ENCODE results near the gene LMNA.

LMNA gene

DNA sequence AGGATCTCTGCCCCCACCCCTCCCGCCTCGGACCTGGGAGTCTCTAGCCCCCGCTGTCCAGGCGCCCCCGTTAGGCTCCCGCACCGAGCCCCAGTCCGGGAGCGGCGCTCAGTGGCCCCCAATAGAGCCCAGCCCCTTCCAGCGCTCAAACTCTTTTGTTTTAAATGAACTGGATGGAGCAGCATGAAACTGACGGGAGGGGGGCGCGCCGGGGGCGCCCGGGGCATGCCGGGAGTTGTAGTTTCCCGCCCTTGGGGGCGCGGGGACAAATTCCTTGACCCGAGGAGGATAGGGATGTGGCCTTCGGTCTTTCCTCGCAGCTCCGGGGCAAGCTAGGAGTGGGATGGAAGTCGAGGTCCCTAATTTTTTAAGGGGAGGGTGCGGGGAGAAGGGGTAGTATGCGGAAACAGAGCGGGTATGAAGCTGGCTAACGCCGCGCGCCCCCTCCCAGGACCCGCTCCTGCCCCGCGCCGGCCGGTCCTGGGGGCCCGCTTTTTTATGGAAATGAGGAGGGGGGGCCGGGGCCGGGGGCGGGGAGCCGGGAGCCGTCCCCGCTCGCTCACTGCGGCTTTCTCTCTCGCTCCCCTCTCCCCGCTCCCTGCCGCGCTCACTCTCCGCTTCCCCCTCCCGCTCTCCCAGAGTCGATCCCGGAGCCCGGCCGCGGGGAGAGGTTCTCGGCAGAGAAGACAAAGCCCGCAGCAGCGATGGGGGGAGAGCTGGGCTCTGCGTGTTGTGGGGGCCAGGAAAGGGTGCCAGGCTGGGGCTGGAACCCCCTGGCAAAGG is 32.0 kb upstream of the LMNA start, which contains the start of gene MEX3A:
Gene MEX3A, minus strand, starts transcription at position 157 of the 783 bp plus-strand sequence. CDS start 467 bp downstream, outside the sequence.
- peak; percentile 82 for DNase-seq

DNA sequence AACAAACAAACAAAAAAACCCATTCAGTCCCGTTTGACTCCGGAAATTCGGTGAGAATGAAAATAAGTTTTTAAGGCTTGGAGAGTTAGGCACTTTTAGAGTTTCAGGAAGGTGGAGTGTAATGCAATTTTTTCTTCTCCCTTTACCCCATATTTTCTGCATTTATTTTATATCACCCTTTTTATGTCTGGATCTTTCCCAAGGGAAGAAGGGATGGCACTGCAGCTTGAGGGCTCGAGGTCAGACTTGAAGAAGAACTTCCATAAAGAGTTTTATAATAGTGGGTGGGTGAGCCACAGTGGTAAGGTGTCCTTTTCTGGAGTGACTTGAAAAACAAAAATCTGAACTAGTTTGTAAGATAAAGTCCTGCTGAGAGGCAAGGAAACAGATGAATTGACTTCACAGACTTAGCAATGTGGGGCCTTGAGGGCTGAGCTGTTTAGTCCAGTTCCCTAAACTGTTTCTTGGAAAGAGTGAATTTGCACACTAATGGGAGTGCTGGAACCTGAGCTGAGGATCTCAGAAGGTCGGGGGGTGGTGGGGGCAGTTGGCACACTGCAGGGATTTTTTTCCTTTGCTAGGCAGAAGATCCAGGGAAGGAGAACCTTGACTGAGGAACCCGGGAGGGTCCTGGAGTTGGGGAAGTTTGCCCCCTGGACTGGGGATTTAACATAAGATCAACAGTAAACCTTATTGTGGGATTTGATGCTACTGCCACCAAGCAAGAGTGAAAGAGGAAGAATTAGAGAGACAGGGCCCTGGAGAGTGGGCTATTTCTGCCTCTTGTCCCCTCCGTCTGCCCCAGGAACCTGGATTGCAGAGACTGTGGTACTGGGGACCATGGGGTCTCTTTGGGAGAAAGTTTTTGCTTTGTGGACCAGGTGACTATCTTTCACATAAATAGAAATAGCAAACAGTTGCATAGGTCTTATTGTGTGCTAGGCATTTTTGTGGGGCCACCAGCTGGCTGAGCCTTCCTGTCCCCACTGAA is 30.4 kb upstream of the LMNA start:
- peak; percentile 75 for DNase-seq

DNA sequence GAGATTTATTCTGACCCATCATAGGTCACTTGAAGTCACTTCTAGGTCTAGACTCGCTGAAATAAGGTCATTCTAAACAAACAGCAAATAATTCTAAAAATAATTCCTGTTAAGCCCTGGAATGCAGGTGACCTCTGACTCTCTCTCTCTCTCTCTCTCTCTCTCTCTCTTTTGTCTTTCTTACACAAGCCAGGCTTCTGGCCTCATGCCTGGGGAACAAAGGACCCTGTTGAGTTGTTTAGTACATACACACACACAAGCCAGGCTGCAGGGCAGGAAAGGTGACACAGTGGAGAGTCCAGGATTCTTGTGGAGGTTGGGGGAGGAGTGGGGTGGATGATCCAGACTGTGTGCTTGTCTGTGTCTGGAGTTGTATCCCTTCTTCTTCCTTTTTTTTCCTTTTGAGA is 28.3 kb upstream of the LMNA start:
- no peak for DNase-seq

DNA sequence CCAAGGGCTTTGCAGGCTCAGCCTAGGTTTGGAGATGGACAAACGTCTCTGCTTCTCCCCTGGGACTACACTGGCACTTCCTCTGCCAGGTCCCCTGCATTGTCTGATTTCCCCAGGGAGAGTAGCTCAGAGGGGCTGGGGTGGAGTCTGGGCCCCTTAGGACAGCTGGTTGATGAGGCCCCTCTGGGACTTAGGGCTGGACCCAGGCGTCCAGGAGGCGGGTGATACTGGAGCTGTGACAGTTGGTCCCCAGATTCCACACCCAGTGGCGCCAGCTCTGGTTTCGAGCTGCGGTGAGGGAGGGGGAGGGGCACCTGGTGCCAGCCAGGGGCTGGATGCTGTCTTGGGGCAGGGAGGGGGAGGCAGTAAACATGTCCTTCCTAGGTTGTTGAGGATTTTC is 24.8 kb upstream of the LMNA start:
- DNase-seq: no peak

DNA sequence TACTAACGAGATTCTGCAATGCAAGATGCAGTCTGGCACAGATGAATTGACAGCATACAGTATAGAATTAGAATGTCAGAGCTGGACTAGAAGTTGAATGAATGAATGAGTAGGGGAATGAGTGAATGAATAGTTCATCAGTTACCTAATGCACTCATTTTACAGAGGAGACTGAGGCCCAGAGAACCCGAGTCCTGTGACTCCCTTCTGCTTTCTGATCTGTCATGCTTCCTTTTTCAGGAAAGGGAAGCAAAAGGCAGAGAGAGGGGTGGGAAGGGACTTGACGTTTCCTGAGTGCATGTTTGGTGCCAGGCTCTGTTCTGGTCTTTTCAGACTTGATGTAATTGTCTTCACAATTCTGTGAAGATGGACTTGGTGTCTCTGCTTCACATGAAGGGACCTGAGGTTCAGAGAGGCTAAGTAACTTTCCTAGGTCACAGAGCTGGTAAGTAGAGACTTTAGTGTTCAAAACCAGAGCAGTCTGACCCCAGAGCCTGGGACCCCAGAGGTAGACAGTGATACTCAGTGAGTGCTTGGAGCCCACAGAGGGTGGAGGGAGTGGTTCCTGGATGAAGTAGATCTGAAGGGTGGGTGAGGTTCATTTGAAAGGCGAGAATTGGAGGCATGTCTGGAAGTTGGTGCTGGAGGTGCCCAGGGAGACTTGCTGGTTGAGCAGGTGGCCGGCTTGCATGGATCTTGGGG is 24.2 kb upstream of the LMNA start:
- no peak for DNase-seq

DNA sequence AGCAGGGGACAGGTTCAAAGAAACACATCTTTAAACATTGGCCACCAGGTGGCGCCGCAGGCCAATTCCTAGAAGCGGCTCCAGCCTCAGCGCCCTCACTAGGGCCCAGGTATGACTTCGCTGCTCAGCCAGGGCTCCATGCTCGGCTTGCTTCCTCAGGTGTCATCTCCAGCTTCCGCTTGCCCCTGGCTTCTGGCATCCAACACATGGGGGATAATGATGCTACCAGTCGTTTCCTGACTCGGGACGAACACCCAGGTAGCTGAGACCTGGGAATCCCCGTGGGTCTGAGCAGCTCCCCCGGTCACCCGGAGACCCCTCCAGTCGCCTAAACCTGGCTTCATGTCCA is 23.7 kb upstream of the LMNA start:
- DNase-seq: peak; percentile 90

DNA sequence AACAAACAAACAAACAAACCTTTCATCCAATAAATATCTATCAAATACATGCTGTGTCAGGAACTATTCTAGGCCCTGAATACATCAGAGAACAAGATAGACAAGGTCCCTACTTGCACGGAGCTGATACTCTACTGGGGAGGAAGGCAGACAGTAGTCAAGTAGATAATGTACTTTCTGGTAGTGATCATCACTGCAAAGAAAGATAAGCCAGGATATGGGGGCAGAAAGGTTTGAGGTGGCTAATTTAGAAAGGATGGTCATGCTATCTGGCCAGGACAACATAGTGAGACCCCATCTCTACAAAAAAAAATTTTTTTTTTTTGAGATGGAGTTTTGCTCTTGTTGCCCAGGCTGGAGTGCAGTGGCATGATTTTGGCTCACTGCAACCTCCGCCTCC is 22.9 kb upstream of the LMNA start:
- DNase-seq: no peak

DNA sequence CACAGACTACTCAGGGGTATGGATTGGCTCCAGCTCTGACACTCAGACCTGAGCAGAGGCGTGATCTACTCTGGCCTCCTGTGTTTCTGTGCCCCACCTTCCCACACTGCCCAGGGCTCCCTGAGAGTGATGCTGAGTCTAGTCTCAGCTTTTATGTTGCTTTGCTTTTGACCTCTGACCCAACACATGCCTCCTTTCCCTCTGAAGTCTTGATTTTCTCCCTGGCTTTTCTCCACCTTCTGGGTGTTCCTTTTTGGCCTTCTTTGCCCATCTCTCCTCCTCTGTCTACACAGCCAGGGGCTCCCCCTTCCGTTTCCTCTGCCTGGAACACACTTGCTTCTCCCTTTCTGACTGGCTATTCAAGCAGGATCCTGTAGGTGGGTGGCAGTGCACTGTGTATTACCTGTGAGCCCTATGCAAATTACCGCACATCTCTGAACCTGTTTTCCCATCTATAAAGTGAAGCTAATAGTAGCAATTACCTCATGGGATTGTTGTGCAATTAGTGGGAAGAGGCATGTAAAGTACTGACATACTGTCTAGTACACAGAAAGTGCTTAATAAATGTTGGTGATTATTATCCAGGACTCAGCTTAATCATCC is 18.5 kb upstream of the LMNA start:
- DNase-seq: no peak

DNA sequence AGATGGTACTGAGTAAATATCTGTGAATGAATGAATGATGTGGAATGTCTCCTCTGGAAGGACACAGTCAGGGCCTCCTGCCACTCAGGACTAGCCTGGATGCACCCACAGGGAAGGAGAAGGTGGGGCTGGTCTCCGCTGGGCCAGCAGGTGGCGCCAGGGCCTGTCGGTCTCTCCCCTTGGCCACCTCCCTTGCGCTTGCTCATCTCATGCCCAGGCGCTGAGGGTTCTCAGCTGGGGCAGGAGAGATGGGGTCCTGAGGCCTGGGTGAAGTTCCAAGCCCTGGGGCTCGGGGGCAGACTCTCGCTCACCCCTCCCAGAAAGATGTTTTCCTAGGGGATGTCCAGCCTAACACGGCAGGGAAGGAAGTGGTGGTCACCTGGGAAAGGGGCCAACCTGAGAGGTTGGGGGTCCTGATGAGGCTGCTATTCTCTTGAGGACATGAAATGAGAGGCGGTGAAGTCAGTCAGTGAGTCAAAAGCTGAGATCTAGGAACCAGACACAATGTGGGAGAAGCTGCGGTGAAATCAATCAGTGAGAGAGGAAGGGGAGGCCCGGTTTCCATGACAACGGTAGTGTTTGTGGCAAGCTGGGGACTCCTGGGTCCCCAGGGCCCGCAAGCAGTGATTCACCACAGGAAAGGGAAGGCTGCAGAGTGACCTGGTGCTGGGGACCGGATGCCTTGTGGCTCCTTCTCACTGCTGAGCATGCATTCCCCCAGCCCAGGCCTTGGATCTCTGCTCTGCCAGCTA is 17.7 kb upstream of the LMNA start:
- DNase-seq: peak; percentile 91

DNA sequence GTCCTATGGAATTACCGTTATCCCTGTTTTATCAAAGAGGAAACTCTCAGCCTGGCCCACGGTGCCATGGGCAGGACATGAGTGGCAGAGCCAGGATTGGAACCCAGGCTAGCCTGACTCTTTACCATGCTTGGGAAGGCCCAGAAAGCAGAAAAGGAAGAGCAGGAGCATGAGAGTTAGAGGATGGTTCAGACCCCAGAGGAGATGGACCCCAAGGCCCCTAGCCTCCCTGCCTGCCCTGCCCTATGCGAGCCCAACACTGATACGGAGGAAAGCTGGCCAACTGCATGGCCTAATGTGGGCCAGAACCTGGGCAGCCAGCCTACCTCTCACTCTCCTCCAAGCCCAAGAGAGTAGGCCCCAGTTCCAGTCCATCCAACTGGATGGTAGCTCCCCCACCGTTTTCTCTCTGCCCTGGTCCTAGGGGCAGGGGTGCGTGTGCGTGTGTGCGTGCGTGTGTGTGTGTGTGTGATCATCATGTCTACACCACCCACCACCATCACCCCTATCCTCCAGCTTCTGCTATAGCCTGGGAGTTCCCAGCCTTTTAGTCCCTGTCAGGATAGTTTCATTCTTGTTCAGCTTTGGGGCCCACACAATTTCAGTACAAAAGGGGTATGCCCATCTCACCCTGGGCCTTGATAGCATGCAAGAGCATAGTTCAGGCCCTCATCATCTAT is 16.9 kb upstream of the LMNA start:
- no peak for DNase-seq

DNA sequence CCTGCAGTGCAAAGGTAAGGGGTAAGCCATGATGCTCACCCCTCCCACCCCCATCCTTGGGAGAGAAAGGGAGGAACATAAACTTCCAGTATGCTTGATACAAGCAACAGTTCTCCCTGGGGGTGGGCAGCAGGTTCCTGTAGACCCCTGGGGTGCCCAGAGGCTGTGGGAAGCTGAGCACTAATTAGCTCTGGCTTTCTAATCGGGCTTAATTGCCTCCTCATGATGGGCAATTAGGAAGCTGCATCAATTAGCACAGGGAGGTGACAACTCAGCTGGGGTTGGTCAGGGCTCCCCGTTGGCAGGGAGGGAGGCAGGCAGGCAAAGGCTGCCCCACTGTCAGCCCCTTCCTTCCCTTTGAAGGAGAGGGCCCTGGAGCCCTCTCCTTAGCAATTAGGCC is 15.7 kb upstream of the LMNA start:
- DNase-seq: no peak

DNA sequence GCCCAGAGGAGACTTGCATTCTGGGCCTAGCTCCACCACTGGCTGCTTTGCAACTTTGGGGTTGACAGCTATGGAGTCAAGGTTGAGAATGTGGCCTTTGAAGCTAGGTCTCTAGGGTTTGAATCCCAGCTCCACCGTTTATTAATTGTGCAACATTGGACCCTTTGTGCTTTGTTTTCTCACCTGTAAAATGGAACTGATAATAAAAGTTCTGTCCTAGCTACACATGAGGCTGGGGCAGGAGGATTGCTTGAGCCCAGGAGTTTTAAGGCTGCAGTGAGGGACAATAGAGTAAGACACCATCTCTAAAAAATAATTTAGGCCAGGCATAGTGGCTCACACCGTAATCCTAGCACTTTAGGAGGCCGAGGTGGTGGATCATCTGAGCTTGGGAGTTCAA is 15.2 kb upstream of the LMNA start:
- DNase-seq: no peak

DNA sequence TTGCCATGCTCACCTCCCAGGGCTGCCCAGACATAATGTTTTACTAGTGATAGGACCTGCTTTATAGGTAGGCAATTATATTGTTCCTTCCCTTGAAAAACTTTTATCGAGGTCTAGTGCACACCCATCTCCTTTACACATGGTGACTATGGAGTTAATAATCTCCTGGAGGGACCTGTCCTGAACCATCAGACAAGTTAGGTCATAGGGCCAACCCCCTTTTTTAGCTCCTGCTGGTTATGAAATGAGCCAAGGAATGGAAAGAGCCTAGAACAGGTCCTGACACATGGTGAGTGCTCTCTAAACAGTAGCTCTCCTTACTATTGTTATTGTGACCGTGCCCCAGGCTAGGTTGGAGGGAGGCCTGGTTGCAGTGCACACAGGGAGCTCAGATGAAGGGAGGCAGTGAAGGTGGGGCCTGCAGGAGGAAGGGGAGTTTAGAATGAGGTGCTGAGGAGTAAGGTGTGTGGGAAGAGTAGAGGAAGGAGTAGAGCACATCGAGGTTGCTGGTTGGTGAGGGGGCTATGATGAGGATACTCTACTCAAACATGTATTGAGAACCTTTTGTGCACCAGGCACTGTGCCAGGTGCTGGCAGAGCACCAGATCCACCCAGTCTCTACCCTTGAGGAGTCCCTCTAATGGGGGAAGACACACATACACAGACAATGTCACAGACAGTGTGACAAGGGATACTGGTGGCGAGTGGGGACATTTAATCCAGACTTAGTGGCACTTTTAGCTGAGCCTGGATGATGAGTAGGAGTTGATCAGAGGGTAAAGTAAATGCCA is 14.1 kb upstream of the LMNA start:
- no peak for DNase-seq

DNA sequence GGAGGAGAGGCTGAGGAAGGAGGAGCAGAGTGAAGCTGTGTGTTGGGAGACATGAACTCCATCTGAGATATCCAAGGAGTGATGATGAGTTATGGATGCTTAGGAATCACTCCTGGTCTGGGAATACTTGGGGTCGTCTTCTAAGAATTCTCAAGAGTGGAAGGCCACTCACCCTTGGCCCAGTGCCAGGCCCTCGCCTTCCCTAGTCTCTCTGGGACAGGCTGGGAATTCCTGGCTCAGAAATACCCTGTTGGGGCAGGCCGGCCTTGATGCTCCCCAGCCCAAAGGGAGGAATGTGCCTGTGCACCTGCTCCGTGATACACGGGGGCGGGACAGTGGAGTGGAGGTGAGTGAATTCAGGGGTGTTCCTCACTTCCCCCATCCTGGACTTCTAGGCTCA is 12.6 kb upstream of the LMNA start:
- no peak for DNase-seq

DNA sequence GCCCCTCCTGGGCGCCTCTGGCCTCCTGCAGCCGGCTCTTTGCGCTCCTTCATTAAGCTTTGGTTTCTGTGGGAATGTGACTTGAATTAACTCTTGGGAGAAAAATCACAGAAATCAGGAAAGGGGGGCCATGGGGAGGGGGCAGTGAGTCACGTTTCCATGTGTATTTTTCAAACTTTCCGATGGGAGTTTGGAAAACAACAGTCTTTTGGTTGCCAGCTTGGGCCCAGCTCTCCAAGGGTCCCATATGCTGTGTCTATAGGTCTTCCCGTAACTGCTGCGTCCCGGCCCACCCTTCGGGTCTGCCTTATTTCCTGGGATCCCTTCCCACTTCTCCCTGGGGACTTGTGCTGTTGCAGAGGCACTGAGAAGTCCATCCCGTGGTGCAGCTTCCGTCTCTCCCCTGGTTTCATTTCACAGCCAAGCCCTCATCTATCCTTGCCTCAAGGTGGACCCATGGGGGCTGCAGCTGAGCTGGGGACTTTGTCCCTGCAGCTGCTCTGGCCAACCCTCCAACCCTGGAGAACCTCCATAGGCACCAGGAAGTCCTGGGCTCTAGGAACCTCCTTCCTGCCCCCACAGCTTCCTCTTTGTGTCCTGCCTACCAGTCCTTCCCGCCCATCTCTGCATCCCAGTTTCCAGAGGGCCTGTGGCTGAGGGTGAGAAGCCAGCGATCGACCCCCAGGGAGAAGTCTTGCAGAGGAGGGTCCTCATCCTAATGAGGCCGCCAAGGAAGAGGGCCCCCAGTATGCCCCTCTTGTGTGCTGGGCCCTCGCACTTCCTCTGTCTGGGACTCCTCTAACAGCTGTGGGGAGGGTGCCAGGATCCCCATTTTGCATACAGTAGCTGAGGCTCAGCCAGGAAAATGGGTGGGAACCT is 11.6 kb upstream of the LMNA start:
- no peak for DNase-seq

DNA sequence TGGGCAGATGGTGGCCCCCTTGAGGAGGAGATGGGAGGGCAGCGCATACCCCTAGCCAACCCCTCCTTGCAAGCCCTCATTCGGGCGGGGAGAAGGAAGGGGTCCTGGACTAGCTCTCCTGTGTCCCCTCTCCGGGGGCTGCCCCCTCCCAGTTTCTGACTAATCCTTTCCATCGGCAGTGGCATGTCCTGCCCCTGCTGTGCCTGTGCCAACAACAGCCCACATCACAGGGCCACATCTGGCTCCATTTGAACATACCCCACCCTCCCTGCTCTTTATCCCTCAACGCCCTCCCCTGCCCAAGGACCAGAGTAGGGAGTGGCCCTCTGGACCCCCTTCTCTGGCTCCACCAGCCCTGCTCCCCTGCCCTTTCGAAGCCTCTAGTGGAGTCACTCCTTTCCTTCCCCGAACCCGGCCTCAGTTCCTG is 11.0 kb upstream of the LMNA start:
- DNase-seq: no peak

DNA sequence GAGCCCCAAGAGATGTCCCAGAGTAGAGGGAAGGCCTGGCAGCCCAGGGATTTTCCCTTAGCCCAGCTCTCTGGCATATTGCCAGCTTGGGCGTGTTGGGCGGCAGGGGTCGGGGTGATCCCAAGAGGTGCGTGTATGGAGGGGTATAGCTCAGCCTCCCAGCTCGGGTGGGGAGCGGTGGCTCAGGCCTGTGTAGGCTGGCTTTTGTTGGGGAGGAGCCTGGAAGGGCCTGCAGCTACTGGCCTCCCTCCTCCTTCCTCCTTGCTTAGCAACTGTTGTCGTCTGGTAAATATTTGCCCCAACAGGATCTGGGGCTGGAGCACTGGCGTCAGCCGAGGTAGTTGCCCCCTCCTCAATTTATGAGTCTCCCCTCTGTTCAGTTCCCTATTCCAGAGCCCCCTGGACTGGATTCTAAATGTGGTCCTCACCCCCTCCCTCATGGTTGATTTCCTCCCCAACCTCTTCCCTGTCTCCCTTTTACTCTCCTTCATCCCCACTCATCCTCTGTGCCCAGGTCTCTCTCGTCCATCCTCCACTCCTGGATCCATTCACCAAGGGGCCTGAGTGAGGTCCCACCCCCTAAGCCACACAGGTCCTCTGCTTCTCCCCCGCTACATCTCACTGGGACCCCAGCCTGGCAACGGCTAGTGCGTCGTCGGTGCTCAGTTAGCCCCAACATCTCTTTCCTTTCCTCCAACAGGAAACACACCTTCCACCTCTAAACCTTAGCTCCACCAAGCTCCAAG is 10.3 kb upstream of the LMNA start:
- DNase-seq: no peak

DNA sequence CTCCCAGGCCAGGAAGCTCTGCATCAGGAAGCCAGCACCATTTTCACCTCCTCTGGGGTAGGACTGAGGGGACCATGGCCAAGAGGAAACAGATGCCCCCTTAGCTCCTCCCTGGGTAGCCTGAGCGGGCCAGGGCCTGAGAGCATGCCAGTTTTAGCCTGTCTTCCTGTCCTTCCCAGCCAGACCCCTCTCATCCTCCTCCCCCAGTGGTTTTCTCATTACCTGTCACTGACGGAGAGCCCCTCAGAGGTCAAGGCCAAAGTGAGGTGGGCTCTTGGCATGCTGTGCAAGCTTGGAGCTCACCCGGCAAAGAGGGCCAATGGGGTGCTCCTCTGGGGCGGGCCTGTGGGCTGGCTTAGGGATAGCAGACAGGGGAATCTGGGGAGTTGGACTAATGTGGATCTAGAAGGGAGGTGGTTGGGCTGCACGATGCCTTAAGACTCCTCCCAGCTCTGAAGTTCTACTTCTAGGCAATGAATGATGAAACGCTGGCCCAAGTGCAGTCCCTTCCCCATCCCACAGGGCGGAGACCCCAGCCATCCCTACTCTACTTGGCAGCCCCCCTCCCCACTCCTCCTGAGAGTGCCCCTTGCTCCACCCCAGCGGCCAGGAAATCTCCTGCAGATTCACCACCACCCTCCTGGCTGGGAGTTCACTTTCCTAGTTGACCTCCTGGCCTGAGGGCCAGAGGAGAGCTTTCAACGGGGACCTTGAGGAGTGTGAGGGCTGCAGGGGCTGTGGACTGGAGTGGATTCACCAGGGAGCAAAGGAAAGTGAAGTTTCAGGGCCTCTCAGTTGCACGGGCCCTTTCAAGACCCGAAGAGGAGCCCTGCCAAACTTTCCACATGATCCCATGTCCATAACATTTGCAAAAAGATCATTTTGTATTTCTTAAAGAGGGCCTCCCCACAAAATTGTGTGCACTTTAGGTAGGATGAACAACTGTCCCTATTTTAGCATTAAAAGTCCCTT is 9.4 kb upstream of the LMNA start:
- no peak for DNase-seq

Data from OCI-M1 (cell line).